Activated CD4-positive, alpha-beta T cell treated with anti-CD3 and anti-CD28 coated beads for 36 hours (primary cell): Measurements from ENCODE around the gene RPL36. TPM values are rescaled to one million over a fixed set of nuclear protein-coding genes. Genes with fewer than 3 reads are reported as not detected.

Source experiments
- ATAC-seq: fragments of 200-7000 bp; cut with Tn5 transposase; one replicate; pipeline ENCODE4 v1.10.0; 2021; ENCODE audit warnings: mild to moderate bottlenecking, moderate library complexity
- CTCF ChIA-PET: fragments of 350-600 bp; sonication (Branson Sonifier 250); formaldehyde crosslinking; loops from one replicate; lab custom pipeline; 2021; ENCODE audit warnings: antibody characterized with exemption; lab: Charles Lee
- POLR2A ChIA-PET: fragments of 350-600 bp; sonication (Branson Sonifier 250); formaldehyde crosslinking; loops from one replicate; lab custom pipeline; 2021; ENCODE audit warnings: antibody characterized with exemption, inconsistent platforms; lab: Charles Lee
- DNase-seq: peaks from one replicate; pipeline ENCODE4 v3.0.0-alpha.2; 2020
- H3K27ac Mint-ChIP-seq: one replicate; pipeline ENCODE4 v1.8.0; 2021; ENCODE audit warnings: mixed read lengths
- H3K27me3 Mint-ChIP-seq: one replicate; pipeline ENCODE4 v1.8.0; 2021; ENCODE audit warnings: mixed read lengths
- H3K36me3 Mint-ChIP-seq: one replicate; pipeline ENCODE4 v1.8.0; 2021; ENCODE audit warnings: low read depth, mixed read lengths
- H3K4me1 Mint-ChIP-seq: one replicate; pipeline ENCODE4 v1.8.0; 2021; ENCODE audit warnings: mixed read lengths
- H3K4me3 Mint-ChIP-seq: one replicate; pipeline ENCODE4 v1.8.0; 2021; ENCODE audit warnings: mild to moderate bottlenecking, moderate library complexity, mixed read lengths
- H3K9me3 Mint-ChIP-seq: one replicate; pipeline ENCODE4 v1.8.0; 2021; ENCODE audit warnings: low read depth, mixed read lengths
- intact Hi-C, 2 experiments: fragments of 100-400 bp; cut with DNase I in 1 of 2; cut with micrococcal nuclease in 1 of 2; formaldehyde crosslinking; loops; one replicate each; pipeline versions ENCODE4 v1.14.2 to v1.15.1; 2022 to 2024; cut with DNase I, micrococcal nuclease
- total RNA-seq, 2 experiments: library from RNA; stranded (reverse); gene quantifications; one replicate each; pipeline ENCODE4 v1.2.3, GENCODE V29; 2021

Gene RPL36
- total RNA-seq, 2 experiments from 2014 or later = 1,452 to 1,530 TPM

- ChIA-PET POLR2A (interaction anchor here (0.6 to 1.8 kb wide), 7 partner anchors 17 to 823 kb away, joined by 3 to 20 read pairs (median 3); partner anchors contain the start of genes CATSPERD, DUS3L, LONP1 and PLIN3), CTCF (interaction anchor here (0.5 to 1.6 kb wide), 5 partner anchors 27 to 1675 kb away, joined by 3 to 9 read pairs (median 3); partner anchors contain the start of genes CATSPERD, LONP1, SAFB and SAFB2)
- peak; percentile 86 for DNase-seq
- intact Hi-C loops = loop anchor here (1.0 to 2.0 kb wide), 9 partner anchors 11 to 419 kb away; partner anchors contain the start of genes CATSPERD (in 2 of the 2), LONP1 (in 2 of the 2), MICOS13 (in 2 of the 2) and DUS3L (in 1 of the 2)
- H3K4me3 Mint-ChIP-seq = peak overlapping the region; percentile 100
- ATAC-seq = peak; percentile 4
- H3K36me3 Mint-ChIP-seq = peaks cover 51% of the 10 kb centered on the region
- no peaks in the 10 kb centered on the region for H3K9me3 Mint-ChIP-seq
- H3K4me1 Mint-ChIP-seq = peaks cover 21% of the 10 kb centered on the region
- H3K27me3 Mint-ChIP-seq = no peaks in the 10 kb centered on the region
- peak overlapping the region; percentile 96 for H3K27ac Mint-ChIP-seq
Observed at GRCh38 chr19:5690955-5691821, 1.1 kb downstream of the RPL36 start.

GRCh38 chr19:5691822-5692722 is 2.0 kb downstream of the RPL36 start:
- intact Hi-C loops = loop anchor here in 1 of 2 experiments (2.0 kb wide), 1 partner anchor 99 kb away; the partner anchor contains the start of gene DUS3L
- peak overlapping the region; percentile 100 for H3K4me3 Mint-ChIP-seq
- no peaks in the 10 kb centered on the region for H3K9me3 Mint-ChIP-seq
- ChIA-PET CTCF (interaction anchor here (0.5 to 1.6 kb wide), 2 partner anchors 27 to 1674 kb away, joined by 3 to 9 read pairs; no protein-coding TSS in a partner anchor), POLR2A (interaction anchor here (0.6 to 1.8 kb wide), 6 partner anchors 16 to 99 kb away, joined by 3 to 20 read pairs (median 3); partner anchors contain the start of genes CATSPERD, DUS3L, LONP1 and SAFB)
- ATAC-seq (no peak), DNase-seq (peak; percentile 57)
- peak overlapping the region; percentile 86 for H3K27ac Mint-ChIP-seq
- H3K27me3 Mint-ChIP-seq = no peaks in the 10 kb centered on the region
- H3K36me3 Mint-ChIP-seq = peaks cover 57% of the 10 kb centered on the region
- peaks cover 21% of the 10 kb centered on the region for H3K4me1 Mint-ChIP-seq

- Mint-ChIP-seq H3K4me1 (peaks cover 21% of the 10 kb centered on the region), H3K9me3 (no peaks in the 10 kb centered on the region), H3K27me3 (no peaks in the 10 kb centered on the region), H3K27ac (peak overlapping the region; percentile 86), H3K36me3 (peaks cover 57% of the 10 kb centered on the region), H3K4me3 (peak overlapping the region; percentile 100)
- ChIA-PET CTCF (no interaction called here), POLR2A (interaction anchor here (0.6 to 1.1 kb wide), 3 partner anchors 15 to 32 kb away, joined by 3 to 4 read pairs (median 3); no protein-coding TSS in a partner anchor)
- ATAC-seq (no peak), DNase-seq (no peak)
- intact Hi-C loops = no loop called here
Observed at GRCh38 chr19:5692723-5693194, 2.7 kb downstream of the RPL36 start.

- Mint-ChIP-seq H3K9me3 (no peaks in the 10 kb centered on the region), H3K36me3 (peaks cover 57% of the 10 kb centered on the region), H3K27me3 (no peaks in the 10 kb centered on the region), H3K4me1 (peaks cover 16% of the 10 kb centered on the region), H3K4me3 (peak overlapping the region; percentile 100), H3K27ac (peak overlapping the region; percentile 86)
- ChIA-PET CTCF (interaction anchor here (0.6 kb wide), 1 partner anchor 76 kb away, joined by 3 read pairs; no protein-coding TSS in a partner anchor), POLR2A (interaction anchor here (0.6 to 1.3 kb wide), 4 partner anchors 14 to 33 kb away, joined by 3 to 7 read pairs (median 4); no protein-coding TSS in a partner anchor)
- DNase-seq (peak; percentile 45), ATAC-seq (no peak)
- intact Hi-C loops = no loop called here
Observed at GRCh38 chr19:5693195-5694166, 3.4 kb downstream of the RPL36 start.

GRCh38 chr19:5694167-5694955 is 4.3 kb downstream of the RPL36 start:
- ChIA-PET POLR2A (interaction anchor here (1.1 to 1.3 kb wide), 2 partner anchors 15 to 24 kb away, joined by 3 to 7 read pairs; no protein-coding TSS in a partner anchor), CTCF (no interaction called here)
- Mint-ChIP-seq H3K9me3 (no peaks in the 10 kb centered on the region), H3K27me3 (no peaks in the 10 kb centered on the region), H3K27ac (peak overlapping the region; percentile 31), H3K4me1 (peaks cover 13% of the 10 kb centered on the region), H3K36me3 (peaks cover 60% of the 10 kb centered on the region), H3K4me3 (peak overlapping the region; percentile 36)
- intact Hi-C loops = no loop called here
- ATAC-seq = no peak
- no peak for DNase-seq

GRCh38 chr19:5694956-5695648 is 5.0 kb downstream of the RPL36 start:
- ChIA-PET CTCF (no interaction called here), POLR2A (interaction anchor here (1.1 kb wide), 1 partner anchor 23 kb away, joined by 7 read pairs; no protein-coding TSS in a partner anchor)
- H3K27me3 Mint-ChIP-seq = no peaks in the 10 kb centered on the region
- H3K4me1 Mint-ChIP-seq = peaks cover 9% of the 10 kb centered on the region
- H3K4me3 Mint-ChIP-seq = peak overlapping the region; percentile 36
- no peaks in the 10 kb centered on the region for H3K9me3 Mint-ChIP-seq
- H3K27ac Mint-ChIP-seq = no peak overlapping the region
- H3K36me3 Mint-ChIP-seq = peaks cover 60% of the 10 kb centered on the region
- ATAC-seq (no peak), DNase-seq (no peak)
- intact Hi-C loops = no loop called here

- Mint-ChIP-seq H3K4me3 (no peak overlapping the region), H3K9me3 (no peaks in the 10 kb centered on the region), H3K27me3 (no peaks in the 10 kb centered on the region), H3K36me3 (peaks cover 58% of the 10 kb centered on the region), H3K27ac (no peak overlapping the region), H3K4me1 (peaks cover 9% of the 10 kb centered on the region)
- CTCF ChIA-PET = no interaction called here
- intact Hi-C loops = no loop called here
- POLR2A ChIA-PET = interaction anchor here (1.1 kb wide), 1 partner anchor 23 kb away, joined by 7 read pairs; no protein-coding TSS in a partner anchor
- DNase-seq (no peak), ATAC-seq (no peak)
Observed at GRCh38 chr19:5695649-5696195, 5.6 kb downstream of the RPL36 start.

- CTCF ChIA-PET = no interaction called here
- ATAC-seq = no peak
- Mint-ChIP-seq H3K9me3 (no peaks in the 10 kb centered on the region), H3K4me1 (peaks cover 9% of the 10 kb centered on the region), H3K27me3 (no peaks in the 10 kb centered on the region), H3K4me3 (no peak overlapping the region), H3K27ac (no peak overlapping the region), H3K36me3 (peaks cover 58% of the 10 kb centered on the region)
- no peak for DNase-seq
- POLR2A ChIA-PET = interaction anchor here (1.1 kb wide), 1 partner anchor 22 kb away, joined by 7 read pairs; no protein-coding TSS in a partner anchor
- intact Hi-C loops = no loop called here
Observed at GRCh38 chr19:5696196-5697021, 6.3 kb downstream of the RPL36 start.
